ENCODE data around the gene MSH3.

The MSH3 gene

GRCh38 chr5:80916676-80917075, 262.2 kb downstream of the MSH3 start:
- TF ChIP-seq, protein P1, sequence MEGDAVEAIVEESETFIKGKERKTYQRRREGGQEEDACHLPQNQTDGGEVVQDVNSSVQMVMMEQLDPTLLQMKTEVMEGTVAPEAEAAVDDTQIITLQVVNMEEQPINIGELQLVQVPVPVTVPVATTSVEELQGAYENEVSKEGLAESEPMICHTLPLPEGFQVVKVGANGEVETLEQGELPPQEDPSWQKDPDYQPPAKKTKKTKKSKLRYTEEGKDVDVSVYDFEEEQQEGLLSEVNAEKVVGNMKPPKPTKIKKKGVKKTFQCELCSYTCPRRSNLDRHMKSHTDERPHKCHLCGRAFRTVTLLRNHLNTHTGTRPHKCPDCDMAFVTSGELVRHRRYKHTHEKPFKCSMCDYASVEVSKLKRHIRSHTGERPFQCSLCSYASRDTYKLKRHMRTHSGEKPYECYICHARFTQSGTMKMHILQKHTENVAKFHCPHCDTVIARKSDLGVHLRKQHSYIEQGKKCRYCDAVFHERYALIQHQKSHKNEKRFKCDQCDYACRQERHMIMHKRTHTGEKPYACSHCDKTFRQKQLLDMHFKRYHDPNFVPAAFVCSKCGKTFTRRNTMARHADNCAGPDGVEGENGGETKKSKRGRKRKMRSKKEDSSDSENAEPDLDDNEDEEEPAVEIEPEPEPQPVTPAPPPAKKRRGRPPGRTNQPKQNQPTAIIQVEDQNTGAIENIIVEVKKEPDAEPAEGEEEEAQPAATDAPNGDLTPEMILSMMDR (IDR thresholded peaks at IDR 0.05) = no peak

DNA sequence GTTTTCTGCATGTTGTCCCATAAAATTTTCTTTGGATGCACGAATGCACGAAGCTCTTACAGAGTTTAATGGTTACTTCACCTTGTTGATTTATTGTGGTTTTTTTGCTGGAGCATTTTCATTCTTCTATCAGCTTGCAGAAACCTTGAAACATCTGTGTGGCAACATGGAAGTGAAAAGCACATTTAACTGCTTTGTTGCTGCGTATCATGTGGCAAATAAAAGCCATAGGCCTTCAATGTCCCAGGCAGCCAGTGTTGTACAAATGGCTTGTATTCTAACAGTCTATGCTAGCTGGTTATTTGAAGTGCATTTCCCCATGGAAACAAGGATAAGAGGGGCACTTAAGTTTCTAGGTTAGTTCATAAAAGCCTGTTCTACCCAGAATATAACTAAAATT, 263.2 kb downstream of the MSH3 start:
- TF ChIP-seq, protein P1 (IDR thresholded peaks at IDR 0.05) = no peak

DNA sequence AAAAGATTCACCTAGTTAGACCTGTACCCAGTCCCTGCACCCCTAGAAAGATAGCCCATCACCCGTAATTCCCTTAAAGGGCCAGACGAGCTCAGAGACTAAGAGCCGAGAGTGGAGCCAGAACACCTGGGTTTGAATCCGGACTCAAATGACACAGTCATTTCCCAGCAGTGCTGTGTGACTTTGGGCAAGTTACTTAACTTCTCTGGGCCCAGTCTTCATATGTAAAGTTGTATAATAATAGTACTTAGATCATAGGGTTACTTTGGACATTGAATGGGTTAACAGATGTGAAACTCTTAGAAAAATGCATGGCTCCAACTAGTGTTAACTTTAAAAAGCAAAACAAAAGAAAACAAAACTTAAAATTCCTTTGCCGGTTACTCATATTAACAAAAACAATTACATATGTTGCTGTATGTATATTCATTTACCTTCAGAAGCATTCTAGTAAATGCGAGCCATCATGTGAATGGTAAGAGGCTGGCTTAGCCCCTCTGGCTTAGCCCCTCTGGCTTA, 265.3 kb downstream of the MSH3 start:
- TF ChIP-seq, protein P1 (IDR thresholded peaks at IDR 0.05) = no peak

DNA sequence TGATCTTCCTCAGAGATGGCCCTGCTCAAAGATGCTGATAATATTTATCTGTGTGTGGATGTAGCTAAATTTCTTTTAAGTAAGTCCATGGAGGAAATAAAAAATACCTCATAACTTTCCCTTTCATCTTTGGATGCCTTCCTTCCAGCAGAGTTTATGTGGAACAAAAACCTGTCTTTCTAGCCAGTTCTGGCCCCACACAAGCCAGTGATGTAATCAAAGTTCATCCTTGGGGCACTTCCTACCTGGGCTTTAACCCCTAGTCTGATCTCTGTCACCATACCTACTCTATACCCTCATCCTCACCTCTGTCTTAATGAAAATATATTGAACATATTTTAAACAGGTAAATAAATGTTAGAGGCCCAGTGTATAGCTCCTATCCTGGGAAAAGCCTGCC, 265.9 kb downstream of the MSH3 start:
- TF ChIP-seq, protein P1 (IDR thresholded peaks at IDR 0.05) = no peak

- TF ChIP-seq, protein P1 (IDR thresholded peaks at IDR 0.05) = no peak
These were observed 266.6 kb downstream of the MSH3 start for GRCh38 chr5:80921026-80921425.

DNA sequence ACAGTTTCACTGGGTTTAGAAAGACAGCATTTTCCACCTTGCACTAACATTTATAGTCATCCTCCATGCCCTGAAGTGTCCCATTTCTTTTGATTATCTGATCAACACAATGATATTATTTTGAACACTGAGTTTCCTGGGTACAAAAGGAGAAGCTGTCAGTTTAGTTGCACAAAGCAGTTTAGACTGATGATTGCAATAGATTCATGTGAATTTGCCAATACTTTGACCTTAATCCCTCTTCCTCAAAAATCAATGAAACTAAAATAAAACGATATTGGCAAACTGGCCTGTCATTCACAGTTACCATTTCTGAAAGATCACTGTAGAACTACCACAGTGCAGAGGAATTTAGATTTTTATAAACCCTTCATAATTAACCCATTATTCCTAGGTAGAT, 271.5 kb downstream of the MSH3 start:
- TF ChIP-seq, protein P1 (IDR thresholded peaks at IDR 0.05) = no peak

Data from LNCAP (cell line).